ENCODE data around the gene MAP3K21. TPM values are rescaled to one million over a fixed set of nuclear protein-coding genes. Genes with fewer than 3 reads are reported as not detected.

MAP3K21 gene
- under 1 TPM in 3 of 6 experiments, not detected in 3; 0.06 to 0.09 (median 0.09) TPM for total RNA-seq (2021; fragmentation: NEBNext Ultra II Directional; extraction: Animal tissue kit (Norgen Biotek cat#: 25700))
- long read RNA-seq, result 0 reads

DNA sequence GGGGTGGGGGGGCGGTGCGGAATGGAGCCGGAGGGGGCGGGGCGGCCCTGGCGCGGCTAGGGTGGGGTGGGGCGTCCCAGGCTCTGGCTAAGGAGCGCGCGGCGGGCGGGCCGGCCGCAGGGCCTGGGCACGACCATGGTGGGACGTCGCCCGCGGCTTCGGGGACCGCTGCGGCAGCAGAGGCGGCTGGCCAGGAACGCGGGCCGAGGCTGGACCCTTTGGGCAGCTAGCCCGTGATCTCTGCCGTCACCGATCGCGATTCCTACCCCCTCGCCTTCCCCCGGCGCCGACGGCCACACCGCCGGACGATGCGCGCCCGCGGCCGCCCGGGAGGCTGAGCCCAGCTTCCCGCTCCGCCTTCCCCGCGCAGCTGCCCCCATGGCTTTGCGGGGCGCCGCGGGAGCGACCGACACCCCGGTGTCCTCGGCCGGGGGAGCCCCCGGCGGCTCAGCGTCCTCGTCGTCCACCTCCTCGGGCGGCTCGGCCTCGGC is at the start of gene MAP3K21:
TSS of gene MAP3K21 (plus strand) at position 74 of the 491 bp plus-strand sequence. CDS start at position 379, 305 bp downstream.
- TF ChIP-seq, protein P1, sequence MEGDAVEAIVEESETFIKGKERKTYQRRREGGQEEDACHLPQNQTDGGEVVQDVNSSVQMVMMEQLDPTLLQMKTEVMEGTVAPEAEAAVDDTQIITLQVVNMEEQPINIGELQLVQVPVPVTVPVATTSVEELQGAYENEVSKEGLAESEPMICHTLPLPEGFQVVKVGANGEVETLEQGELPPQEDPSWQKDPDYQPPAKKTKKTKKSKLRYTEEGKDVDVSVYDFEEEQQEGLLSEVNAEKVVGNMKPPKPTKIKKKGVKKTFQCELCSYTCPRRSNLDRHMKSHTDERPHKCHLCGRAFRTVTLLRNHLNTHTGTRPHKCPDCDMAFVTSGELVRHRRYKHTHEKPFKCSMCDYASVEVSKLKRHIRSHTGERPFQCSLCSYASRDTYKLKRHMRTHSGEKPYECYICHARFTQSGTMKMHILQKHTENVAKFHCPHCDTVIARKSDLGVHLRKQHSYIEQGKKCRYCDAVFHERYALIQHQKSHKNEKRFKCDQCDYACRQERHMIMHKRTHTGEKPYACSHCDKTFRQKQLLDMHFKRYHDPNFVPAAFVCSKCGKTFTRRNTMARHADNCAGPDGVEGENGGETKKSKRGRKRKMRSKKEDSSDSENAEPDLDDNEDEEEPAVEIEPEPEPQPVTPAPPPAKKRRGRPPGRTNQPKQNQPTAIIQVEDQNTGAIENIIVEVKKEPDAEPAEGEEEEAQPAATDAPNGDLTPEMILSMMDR (IDR thresholded peaks at IDR 0.05), result no peak
- no peak for DNase-seq
- Mint-ChIP-seq H3K4me1 (ENCODE audit: low read depth) (no peaks in the 10 kb centered on the region), H3K9me3 (no peaks in the 10 kb centered on the region), H3K27me3 (ENCODE audit: insufficient read depth) (peaks cover 6% of the 10 kb centered on the region; the same call in 1 of the 2 replicates), H3K27ac (no peak within 1 kb of the TSS), H3K36me3 (ENCODE audit: low read depth) (no peaks in the 10 kb centered on the region), H3K4me3 (peak within 1 kb of the TSS; percentile 61)

DNA sequence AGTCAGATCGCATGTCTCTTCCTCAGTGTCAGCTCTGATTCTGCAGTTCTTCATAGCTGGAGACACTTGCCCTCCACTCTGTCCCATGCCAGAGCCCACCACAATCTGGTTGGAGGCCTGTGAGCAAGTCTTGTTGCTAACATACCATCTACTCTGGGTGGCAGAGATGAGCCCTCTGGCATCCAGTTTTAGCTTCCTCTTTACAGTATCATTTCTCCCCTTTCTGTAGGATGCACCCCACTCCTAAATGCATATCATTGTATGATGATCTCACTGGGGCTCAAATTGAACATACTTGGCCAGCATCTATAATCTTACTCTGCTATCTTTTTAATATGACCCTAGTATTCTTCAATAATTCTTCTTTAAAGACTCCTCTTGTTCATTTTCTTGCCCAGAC is 48.9 kb upstream of the MAP3K21 start:
- H3K36me3 Mint-ChIP-seq (ENCODE audit: low read depth), result peaks cover 10% of the 10 kb centered on the region
- no peak overlapping the region for H3K27ac Mint-ChIP-seq
- no peak overlapping the region for H3K4me3 Mint-ChIP-seq
- TF ChIP-seq, protein P1 (IDR thresholded peaks at IDR 0.05), result no peak
- DNase-seq, result no peak
- H3K4me1 Mint-ChIP-seq (ENCODE audit: low read depth), result peaks cover 11% of the 10 kb centered on the region
- peaks cover 3% of the 10 kb centered on the region for H3K27me3 Mint-ChIP-seq (ENCODE audit: insufficient read depth)
- H3K9me3 Mint-ChIP-seq, result no peaks in the 10 kb centered on the region

DNA sequence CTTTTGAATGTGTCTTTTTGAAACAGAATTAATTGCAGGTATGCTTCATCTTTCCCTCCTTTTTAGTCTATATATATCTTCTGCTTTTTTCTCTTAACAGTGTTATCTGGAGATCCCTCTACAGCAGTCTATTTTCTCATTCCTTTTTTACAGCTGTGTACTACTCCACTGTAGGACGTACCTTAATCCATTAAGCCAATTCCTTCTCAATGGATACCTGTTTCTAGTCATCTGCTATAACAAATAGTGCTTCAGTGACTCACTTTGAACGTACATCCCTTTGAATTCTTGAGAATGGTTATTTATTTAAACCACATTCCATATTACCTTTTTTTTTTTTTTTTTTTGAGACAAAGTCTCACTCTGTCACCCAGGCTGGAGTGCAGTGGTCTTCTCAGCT is 47.6 kb upstream of the MAP3K21 start:
- TF ChIP-seq, protein P1 (IDR thresholded peaks at IDR 0.05), result no peak
- peaks cover 3% of the 10 kb centered on the region for H3K27me3 Mint-ChIP-seq (ENCODE audit: insufficient read depth)
- peaks cover 11% of the 10 kb centered on the region for H3K4me1 Mint-ChIP-seq (ENCODE audit: low read depth)
- H3K9me3 Mint-ChIP-seq, result no peaks in the 10 kb centered on the region
- no peak for DNase-seq
- no peak overlapping the region for H3K4me3 Mint-ChIP-seq
- H3K36me3 Mint-ChIP-seq (ENCODE audit: low read depth), result peaks cover 17% of the 10 kb centered on the region
- H3K27ac Mint-ChIP-seq, result no peak overlapping the region

DNA sequence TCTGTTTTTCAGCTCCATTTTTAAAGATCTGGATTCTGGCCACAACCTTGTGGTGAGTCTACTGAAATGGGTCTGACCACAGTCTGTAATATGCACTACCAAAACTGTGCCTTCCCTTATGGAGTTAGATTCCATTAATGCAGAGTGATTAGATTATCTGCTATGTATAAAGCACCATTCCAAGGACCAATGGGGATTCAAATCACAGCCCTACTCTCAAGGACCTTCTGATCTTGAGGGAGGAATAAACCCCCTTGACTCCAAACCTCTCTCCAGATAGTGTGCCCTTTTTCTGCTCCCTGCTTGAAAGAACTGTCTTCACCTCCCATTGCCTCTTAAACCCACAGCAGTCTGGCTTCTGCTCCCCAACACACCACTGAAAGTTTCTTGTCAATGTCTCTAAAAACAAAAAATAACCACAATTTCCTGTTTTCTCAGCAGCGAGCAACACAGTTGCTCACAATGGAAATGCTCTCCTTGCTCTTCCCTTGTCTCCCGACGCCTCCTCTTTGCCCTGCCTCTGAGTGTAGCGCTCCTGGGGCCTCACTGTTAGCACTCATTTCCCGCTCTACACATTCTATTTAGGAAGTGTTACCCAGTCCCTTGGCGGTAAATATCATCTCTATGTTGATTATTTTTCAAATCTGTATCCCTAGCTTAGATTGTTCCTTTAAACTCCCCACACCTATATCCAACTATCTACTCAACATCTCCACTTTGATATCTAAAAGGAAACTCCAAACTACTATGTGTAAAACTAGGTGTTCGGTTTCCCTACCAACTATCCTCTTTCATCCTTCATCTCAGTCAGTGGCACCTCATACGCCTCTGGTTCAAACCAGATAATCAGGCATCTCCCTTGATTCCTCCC is 45.6 kb upstream of the MAP3K21 start:
- Mint-ChIP-seq H3K36me3 (ENCODE audit: low read depth) (peaks cover 16% of the 10 kb centered on the region), H3K27me3 (ENCODE audit: insufficient read depth) (peaks cover 3% of the 10 kb centered on the region), H3K4me3 (no peak overlapping the region), H3K9me3 (no peaks in the 10 kb centered on the region), H3K27ac (no peak overlapping the region), H3K4me1 (ENCODE audit: low read depth) (peaks cover 11% of the 10 kb centered on the region)
- TF ChIP-seq, protein P1 (IDR thresholded peaks at IDR 0.05), result no peak
- DNase-seq, result no peak

DNA sequence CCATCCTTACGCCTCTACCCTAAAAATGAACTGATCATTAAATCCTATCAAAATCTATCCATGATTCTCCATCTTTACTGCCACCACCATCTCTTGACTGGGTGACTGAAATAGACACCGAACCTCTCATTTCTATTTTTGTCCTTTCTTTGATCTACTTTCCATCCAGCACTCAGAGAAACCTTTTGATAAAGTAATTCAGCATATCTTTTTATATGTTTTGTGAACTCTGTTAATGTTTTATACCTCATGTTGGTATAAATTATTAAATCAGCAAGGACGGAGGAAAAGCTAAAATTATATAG is 45.0 kb upstream of the MAP3K21 start:
- Mint-ChIP-seq H3K9me3 (no peaks in the 10 kb centered on the region), H3K4me1 (ENCODE audit: low read depth) (peaks cover 11% of the 10 kb centered on the region), H3K36me3 (ENCODE audit: low read depth) (peaks cover 19% of the 10 kb centered on the region), H3K27ac (no peak overlapping the region), H3K27me3 (ENCODE audit: insufficient read depth) (peaks cover 3% of the 10 kb centered on the region), H3K4me3 (no peak overlapping the region)
- no peak for DNase-seq
- TF ChIP-seq, protein P1 (IDR thresholded peaks at IDR 0.05), result no peak

Measured in HFFc6 (cell line).